Left ventricle myocardium inferior (tissue), 1 donor: ENCODE measurements around the gene PRELID2. TPM values are rescaled to one million over a fixed set of nuclear protein-coding genes. Genes with fewer than 3 reads are reported as not detected.
"Not testable (repeated sequence)": the region's sequence is repeated elsewhere in the genome, so short reads cannot be mapped to it uniquely, and the experiment has no call there.

Experiments
- DNase-seq: peaks from one replicate; pipeline ENCODE4 v3.0.0-alpha.2; 2020
- H3K27ac ChIP-seq: fragments of 200-600 bp; replicated peaks from 2 replicates; pipeline ENCODE4 v1.8.0; 2021
- H3K27me3 ChIP-seq: fragments of 200-600 bp; 2 replicates; pipeline ENCODE4 v1.8.0; 2021; ENCODE audit warnings: low read depth
- H3K36me3 ChIP-seq: fragments of 200-600 bp; 2 replicates; pipeline ENCODE4 v1.8.0; 2021
- H3K4me1 ChIP-seq: fragments of 200-600 bp; 2 replicates; pipeline ENCODE4 v1.8.0; 2021
- H3K4me3 ChIP-seq: fragments of 200-600 bp; 2 replicates; pipeline ENCODE4 v1.8.0; 2021; ENCODE audit warnings: mild to moderate bottlenecking, moderate library complexity
- H3K9me3 ChIP-seq: fragments of 200-600 bp; replicated peaks from 2 replicates; pipeline ENCODE4 v1.8.0; 2021
- CTCF ChIP-seq: fragments of 200-600 bp; IDR thresholded peaks from 2 replicates; pipeline ENCODE4 v1.8.0; 2021; ENCODE audit warnings: antibody characterized with exemption, mild to moderate bottlenecking, borderline replicate concordance
- intact Hi-C: fragments of 100-400 bp; cut with micrococcal nuclease; formaldehyde crosslinking; loops from one replicate; pipeline ENCODE4 v1.11.0; 2022
- total RNA-seq: library from RNA; stranded (reverse); fragmentation: NEBNext Ultra II Directional; extraction: Animal tissue kit (Norgen Biotek cat#: 25700); gene quantifications from one replicate; pipeline ENCODE4 v1.2.1, GENCODE V29; 2021
- donor health status: DM: no; HTN: yes; CAD: no; lungs with severe emphysema.

Gene PRELID2
- total RNA-seq, 1 donor from 2014 or later = 12.2 TPM

DNA sequence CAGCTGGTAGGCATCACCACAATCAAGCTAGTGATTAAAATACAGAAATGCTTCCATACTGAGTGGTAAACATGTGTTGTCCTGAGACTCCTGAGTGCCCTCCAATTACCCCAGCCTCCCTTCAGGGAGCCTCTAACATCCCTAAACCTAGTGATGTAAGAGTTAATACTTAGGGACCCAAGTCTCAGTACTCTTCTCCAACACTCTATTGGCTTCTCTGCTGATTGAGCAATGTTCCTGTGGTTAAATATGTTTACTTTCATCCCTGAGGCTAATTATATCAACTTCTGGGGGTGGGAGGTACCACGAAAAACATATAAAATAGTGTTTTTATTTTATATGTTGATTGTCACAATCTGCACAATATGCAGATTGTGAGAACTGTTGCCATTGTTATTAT, 32.7 kb upstream of the PRELID2 start:
- H3K27ac ChIP-seq = no peak overlapping the region
- H3K4me1 ChIP-seq = no peaks in the 10 kb centered on the region
- no peak for DNase-seq
- no peaks in the 10 kb centered on the region for H3K9me3 ChIP-seq
- no peak overlapping the region for H3K4me3 ChIP-seq
- no peak for TF ChIP-seq CTCF
- peaks cover 3% of the 10 kb centered on the region for H3K27me3 ChIP-seq
- no peaks in the 10 kb centered on the region for H3K36me3 ChIP-seq
- intact Hi-C loops = no loop called here

- H3K9me3 ChIP-seq, H3K4me1 ChIP-seq, intact Hi-C loops, H3K36me3 ChIP-seq, H3K4me3 ChIP-seq, DNase-seq, H3K27me3 ChIP-seq, H3K27ac ChIP-seq: not testable (repeated sequence)
These were observed 29.3 kb upstream of the PRELID2 start for GRCh38 chr5:145864432-145864831.

DNA sequence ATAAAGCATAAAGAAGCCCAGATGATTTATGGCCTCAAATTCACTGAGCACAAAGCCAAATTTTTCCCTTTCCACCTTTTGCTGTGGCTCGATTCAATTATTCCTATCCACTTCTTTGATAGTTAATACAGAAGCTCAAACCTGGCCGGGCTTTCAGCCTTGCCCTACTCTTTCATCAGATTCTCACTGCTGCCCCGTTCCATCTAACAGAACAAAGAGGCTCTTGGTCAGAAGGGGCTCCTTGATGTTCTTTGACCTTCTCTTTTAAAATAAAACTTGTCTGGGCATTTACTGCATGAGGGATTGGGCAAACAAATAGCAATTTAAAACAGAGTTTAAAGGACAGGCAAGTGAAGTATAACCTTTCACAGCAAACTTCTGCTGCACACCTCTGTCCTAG, 27.9 kb upstream of the PRELID2 start:
- peaks cover 3% of the 10 kb centered on the region for H3K27me3 ChIP-seq
- H3K27ac ChIP-seq = no peak overlapping the region
- intact Hi-C loops = no loop called here
- H3K36me3 ChIP-seq = no peaks in the 10 kb centered on the region
- no peaks in the 10 kb centered on the region for H3K9me3 ChIP-seq
- DNase-seq = no peak
- peaks cover 6% of the 10 kb centered on the region for H3K4me1 ChIP-seq
- H3K4me3 ChIP-seq = no peak overlapping the region
- TF ChIP-seq CTCF = no peak

DNA sequence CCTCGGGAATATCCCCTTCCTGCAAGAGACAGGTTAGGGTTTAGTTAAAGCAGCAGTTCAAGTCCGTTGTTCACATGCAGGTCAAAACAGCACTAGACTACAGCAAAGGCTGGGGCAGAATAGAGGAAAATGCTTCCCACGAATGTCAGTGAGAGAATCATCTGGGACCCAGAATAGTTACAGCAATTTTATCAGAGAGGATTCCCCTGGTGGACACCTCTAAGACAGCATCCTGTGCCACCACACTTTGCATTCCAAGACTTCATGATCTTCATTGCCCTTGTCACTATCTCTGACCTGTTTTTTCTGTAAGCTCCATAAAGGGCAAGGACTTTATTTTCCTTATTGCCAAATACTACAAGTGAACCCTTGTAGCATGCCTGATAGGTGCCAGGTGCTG, 24.8 kb upstream of the PRELID2 start:
- Histone ChIP-seq H3K27me3 (no peaks in the 10 kb centered on the region), H3K9me3 (no peaks in the 10 kb centered on the region), H3K4me3 (no peak overlapping the region), H3K27ac (no peak overlapping the region), H3K4me1 (peaks cover 19% of the 10 kb centered on the region), H3K36me3 (no peaks in the 10 kb centered on the region)
- peak; percentile 10 for TF ChIP-seq CTCF
- DNase-seq = no peak
- intact Hi-C loops = no loop called here

DNA sequence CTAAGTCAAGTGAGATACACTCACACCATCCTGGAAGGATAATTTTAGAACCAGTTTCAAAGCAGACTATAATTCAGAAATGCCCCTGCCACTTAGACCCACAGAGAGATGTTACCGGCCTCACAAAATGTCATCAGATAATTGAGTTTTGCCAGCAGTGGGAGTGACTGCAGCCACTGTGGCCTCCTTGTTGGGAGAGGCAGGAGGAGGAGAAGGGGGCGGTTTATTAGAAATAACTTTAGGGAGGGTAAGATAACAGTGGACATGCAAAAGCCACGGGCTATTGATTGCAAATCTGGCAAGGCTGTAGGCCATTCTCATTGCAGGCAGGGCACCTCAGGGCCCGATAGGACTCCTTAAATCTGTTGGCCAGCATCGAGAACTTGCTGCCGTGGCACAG, 24.3 kb upstream of the PRELID2 start:
- Histone ChIP-seq H3K4me1 (peaks cover 19% of the 10 kb centered on the region), H3K9me3 (no peaks in the 10 kb centered on the region), H3K27me3 (no peaks in the 10 kb centered on the region), H3K4me3 (no peak overlapping the region), H3K36me3 (no peaks in the 10 kb centered on the region), H3K27ac (no peak overlapping the region)
- DNase-seq = no peak
- intact Hi-C loops = no loop called here
- no peak for TF ChIP-seq CTCF

DNA sequence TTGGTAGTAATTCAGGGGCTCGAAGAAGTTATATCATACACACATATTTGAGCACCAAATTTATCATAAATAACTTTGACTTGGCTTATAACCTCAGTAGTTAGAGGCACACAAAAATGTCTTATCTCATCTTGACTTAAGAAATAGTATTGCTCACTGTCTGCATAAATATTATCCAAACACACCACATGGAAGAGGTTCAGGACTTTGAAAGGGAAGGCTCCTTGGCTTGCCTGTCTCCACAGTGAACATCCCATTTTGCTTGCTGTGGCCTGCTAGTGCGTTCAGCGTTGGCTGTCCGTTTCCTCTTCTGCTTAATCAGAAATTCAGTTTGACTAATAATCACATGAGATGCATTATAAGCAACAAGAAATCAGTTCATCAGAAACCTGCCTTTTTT, 23.8 kb upstream of the PRELID2 start:
- H3K4me3 ChIP-seq = no peak overlapping the region
- H3K9me3 ChIP-seq = no peaks in the 10 kb centered on the region
- H3K27me3 ChIP-seq = no peaks in the 10 kb centered on the region
- peaks cover 19% of the 10 kb centered on the region for H3K4me1 ChIP-seq
- TF ChIP-seq CTCF = no peak
- no peak overlapping the region for H3K27ac ChIP-seq
- intact Hi-C loops = no loop called here
- no peaks in the 10 kb centered on the region for H3K36me3 ChIP-seq
- no peak for DNase-seq
